ENCODE data around the gene CFAP157. TPM values are rescaled to one million over a fixed set of nuclear protein-coding genes. Genes with fewer than 3 reads are reported as not detected.

Gene CFAP157
- total RNA-seq, 1 experiment from 2014 or later: 0.22 TPM

DNA sequence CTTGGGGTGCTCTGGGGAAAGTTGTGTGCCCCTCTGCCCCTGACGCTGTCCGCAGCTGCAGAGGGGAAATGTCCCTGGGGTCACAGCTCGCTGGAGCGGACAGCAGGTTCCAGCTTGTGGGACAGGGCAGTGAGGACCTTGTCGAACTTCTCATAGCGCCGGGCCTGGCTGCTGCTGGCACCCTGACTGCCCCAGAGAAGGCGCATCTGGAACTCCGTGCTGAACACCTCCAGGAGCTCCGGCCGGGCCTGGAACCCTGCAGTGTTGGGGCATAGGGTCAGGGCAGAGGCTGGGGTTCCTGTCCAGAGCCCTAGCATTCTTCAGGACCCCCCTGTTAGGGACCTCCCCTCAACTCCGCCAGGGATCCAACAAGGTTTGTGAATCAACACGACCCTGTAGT, 31.9 kb downstream of the CFAP157 start:
- ChIA-PET CTCF (no interaction called here), RAD21 (ENCODE audit: low non-redundant PET in 1 of 2, low total read pairs in 2 of 2, uncharacterized antibody in 2 of 2, unreplicated experiment in 2 of 2) (no interaction called here), POLR2A (no interaction called here)
- H3K4me1 ChIP-seq (ENCODE audit: control insufficient read depth in 1 of 2, insufficient read depth in 2 of 2, low read length in 2 of 2): peaks cover 18 to 45% of the 10 kb centered on the region in 2 experiments
- no peaks in the 10 kb centered on the region for H3K36me3 ChIP-seq (ENCODE audit: control insufficient read depth in 1 of 2, insufficient read depth in 2 of 2, low read length in 2 of 2)
- H3K9ac ChIP-seq (ENCODE audit: low read length): no peak overlapping the region
- H2AFZ ChIP-seq (ENCODE audit: low read depth, low read length, poor library complexity, severe bottlenecking): no peak overlapping the region
- BruUV-seq (replicated peaks): no TSS peak
- H4K20me1 ChIP-seq (ENCODE audit: insufficient read depth): no peaks in the 10 kb centered on the region
- ATAC-seq (no peak), DNase-seq (ENCODE audit: low read depth, low spot score) (no peak)
- H3K79me2 ChIP-seq (ENCODE audit: insufficient read depth, low read length): no peaks in the 10 kb centered on the region
- H3K27ac ChIP-seq (ENCODE audit: low read depth, low read length): no peak overlapping the region
- TF ChIP-seq ZFX (IDR thresholded peaks at IDR 0.05) (no peak), CEBPB (IDR thresholded peaks at IDR 0.05; ENCODE audit: low read depth) (no peak), CBX3 (IDR thresholded peaks at IDR 0.05; ENCODE audit: low read depth) (no peak), SRF (IDR thresholded peaks at IDR 0.05; ENCODE audit: low read depth) (no peak), POLR2AphosphoS5 (IDR thresholded peaks at IDR 0.05; ENCODE audit: low read depth, low read length) (no peak), MAX (IDR thresholded peaks at IDR 0.05) (no peak), POLR2A (IDR thresholded peaks at IDR 0.05; ENCODE audit: borderline replicate concordance, extremely low read depth, insufficient read depth, insufficient read length) (no peak), SIN3A (IDR thresholded peaks at IDR 0.05; ENCODE audit: low read depth) (no peak), JUND (IDR thresholded peaks at IDR 0.05) (no peak), YY1 (IDR thresholded peaks at IDR 0.05; ENCODE audit: extremely low read depth, insufficient replicate concordance, low read depth, low read length) (no peak), FOSL1 (IDR thresholded peaks at IDR 0.05; ENCODE audit: low read depth) (no peak), ZBTB33 (IDR thresholded peaks at IDR 0.05; ENCODE audit: extremely low read depth, insufficient replicate concordance, low read length) (no peak), EZH2 (IDR thresholded peaks at IDR 0.05) (no peak), TCF7L2 (IDR thresholded peaks at IDR 0.05; ENCODE audit: borderline replicate concordance, extremely low read depth, insufficient read depth, insufficient read length) (no peak)
- TF ChIP-seq, protein P1, sequence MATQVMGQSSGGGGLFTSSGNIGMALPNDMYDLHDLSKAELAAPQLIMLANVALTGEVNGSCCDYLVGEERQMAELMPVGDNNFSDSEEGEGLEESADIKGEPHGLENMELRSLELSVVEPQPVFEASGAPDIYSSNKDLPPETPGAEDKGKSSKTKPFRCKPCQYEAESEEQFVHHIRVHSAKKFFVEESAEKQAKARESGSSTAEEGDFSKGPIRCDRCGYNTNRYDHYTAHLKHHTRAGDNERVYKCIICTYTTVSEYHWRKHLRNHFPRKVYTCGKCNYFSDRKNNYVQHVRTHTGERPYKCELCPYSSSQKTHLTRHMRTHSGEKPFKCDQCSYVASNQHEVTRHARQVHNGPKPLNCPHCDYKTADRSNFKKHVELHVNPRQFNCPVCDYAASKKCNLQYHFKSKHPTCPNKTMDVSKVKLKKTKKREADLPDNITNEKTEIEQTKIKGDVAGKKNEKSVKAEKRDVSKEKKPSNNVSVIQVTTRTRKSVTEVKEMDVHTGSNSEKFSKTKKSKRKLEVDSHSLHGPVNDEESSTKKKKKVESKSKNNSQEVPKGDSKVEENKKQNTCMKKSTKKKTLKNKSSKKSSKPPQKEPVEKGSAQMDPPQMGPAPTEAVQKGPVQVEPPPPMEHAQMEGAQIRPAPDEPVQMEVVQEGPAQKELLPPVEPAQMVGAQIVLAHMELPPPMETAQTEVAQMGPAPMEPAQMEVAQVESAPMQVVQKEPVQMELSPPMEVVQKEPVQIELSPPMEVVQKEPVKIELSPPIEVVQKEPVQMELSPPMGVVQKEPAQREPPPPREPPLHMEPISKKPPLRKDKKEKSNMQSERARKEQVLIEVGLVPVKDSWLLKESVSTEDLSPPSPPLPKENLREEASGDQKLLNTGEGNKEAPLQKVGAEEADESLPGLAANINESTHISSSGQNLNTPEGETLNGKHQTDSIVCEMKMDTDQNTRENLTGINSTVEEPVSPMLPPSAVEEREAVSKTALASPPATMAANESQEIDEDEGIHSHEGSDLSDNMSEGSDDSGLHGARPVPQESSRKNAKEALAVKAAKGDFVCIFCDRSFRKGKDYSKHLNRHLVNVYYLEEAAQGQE (IDR thresholded peaks at IDR 0.05; ENCODE audit: low read depth): no peak
- intact Hi-C loops (cut with micrococcal nuclease): no loop called here
- no peak overlapping the region for H3K4me3 ChIP-seq (replicated peaks in 1 of 2; ENCODE audit: low read depth in 1 of 2, low read length in 2 of 2)
- no peaks in the 10 kb centered on the region for H3K9me2 ChIP-seq (ENCODE audit: insufficient read depth)
- no peaks in the 10 kb centered on the region for H3K9me3 ChIP-seq (ENCODE audit: control insufficient read depth in 1 of 2, insufficient read depth in 1 of 2, low read depth in 1 of 2, low read length in 2 of 2)
- H3K27me3 ChIP-seq (ENCODE audit: insufficient read depth, low read length): no peaks in the 10 kb centered on the region
- H3K4me2 ChIP-seq (ENCODE audit: low read length): no peak overlapping the region
